HEK293 (cell line): ENCODE measurements around the gene SPEF1.

Experiments used
- CTCF ChIA-PET: fragments of 350-600 bp; formaldehyde crosslinking; extraction: SDS; loops from one replicate; lab custom pipeline; 2021; ENCODE audit warnings: antibody characterized with exemption; lab: Yijun Ruan, JAX
- POLR2A ChIA-PET: fragments of 300-600 bp; formaldehyde crosslinking; extraction: SDS; loops from one replicate; lab custom pipeline; 2020; ENCODE audit warnings: antibody characterized with exemption, inconsistent platforms; lab: Yijun Ruan, JAX
- H3K27ac ChIP-seq: fragments of 200-500 bp; sonication (Bioruptor generic); 2 replicates; pipeline ENCODE4 v1.5.1; 2014; ENCODE audit warnings: low read depth, low read length, control low read depth, inconsistent platforms; ENCODE audit errors: extremely low read depth
- H3K36me3 ChIP-seq, 2 experiments: fragments of 200-500 bp in 1 of 2; sonication (Bioruptor generic) in 1 of 2; 1 replicate in 1 of 2; 2 replicates in 1 of 2; pipeline ENCODE4 v1.5.1; 2014 to 2017; ENCODE audit warnings: inconsistent platforms in 2 of 2, low read length in 2 of 2; ENCODE audit not compliant: control insufficient read depth in 2 of 2, insufficient read depth in 1 of 2
- H3K4me1 ChIP-seq: fragments of 200-500 bp; sonication (Bioruptor generic); 2 replicates; pipeline ENCODE4 v1.5.1; 2014; ENCODE audit warnings: mild to moderate bottlenecking, low read length, inconsistent platforms; ENCODE audit not compliant: control insufficient read depth, insufficient read depth
- H3K4me3 ChIP-seq: 2 replicates; pipeline ENCODE4 v1.5.1; 2011; ENCODE audit warnings: low read depth, mild to moderate bottlenecking, control low read depth, low read length, moderate library complexity
- H3K9me3 ChIP-seq: fragments of 200-500 bp; sonication (Bioruptor generic); 2 replicates; pipeline ENCODE4 v1.5.1; 2014; ENCODE audit warnings: low read depth, low read length, inconsistent platforms; ENCODE audit not compliant: control insufficient read depth, insufficient read depth
- IKZF3 ChIP-seq: fragments of 450-650 bp; IDR thresholded peaks from 2 replicates; pipeline ENCODE4 v1.5.0; 2018; ENCODE audit warnings: missing biosample characterization, mild to moderate bottlenecking, missing genetic modification characterization, moderate library complexity
- OSR2 ChIP-seq: fragments of 450-650 bp; formaldehyde crosslinking; IDR thresholded peaks from 2 replicates; pipeline ENCODE4 v1.5.1; 2016; ENCODE audit warnings: missing biosample characterization, missing genetic modification characterization
- PRDM10 ChIP-seq: fragments of 450-650 bp; formaldehyde crosslinking; IDR thresholded peaks from 2 replicates; pipeline ENCODE4 v1.5.1; 2016; ENCODE audit warnings: missing biosample characterization, missing genetic modification characterization
- REPIN1 ChIP-seq: fragments of 450-650 bp; formaldehyde crosslinking; IDR thresholded peaks from 2 replicates; pipeline ENCODE4 v1.5.1; 2017; ENCODE audit warnings: missing biosample characterization, missing genetic modification characterization, low read depth
- SP2 ChIP-seq: fragments of 450-650 bp; formaldehyde crosslinking; IDR thresholded peaks from 2 replicates; pipeline ENCODE4 v1.5.1; 2016; ENCODE audit warnings: missing biosample characterization, missing genetic modification characterization
- SP3 ChIP-seq: fragments of 450-650 bp; formaldehyde crosslinking; IDR thresholded peaks from 2 replicates; pipeline ENCODE4 v1.5.1; 2016; ENCODE audit warnings: missing biosample characterization, missing genetic modification characterization
- SP7 ChIP-seq: fragments of 450-650 bp; formaldehyde crosslinking; IDR thresholded peaks from 2 replicates; pipeline ENCODE4 v1.5.1; 2016; ENCODE audit warnings: missing biosample characterization, missing genetic modification characterization
- YY2 ChIP-seq: fragments of 450-650 bp; formaldehyde crosslinking; IDR thresholded peaks from 2 replicates; pipeline ENCODE4 v1.5.1; 2016; ENCODE audit warnings: missing biosample characterization, missing genetic modification characterization
- ZBTB10 ChIP-seq: fragments of 450-650 bp; formaldehyde crosslinking; IDR thresholded peaks from 2 replicates; pipeline ENCODE4 v1.5.1; 2016; ENCODE audit warnings: missing biosample characterization, missing genetic modification characterization
- ZFP37 ChIP-seq: fragments of 450-650 bp; formaldehyde crosslinking; IDR thresholded peaks from 2 replicates; pipeline ENCODE4 v1.5.1; 2016; ENCODE audit warnings: missing biosample characterization, missing genetic modification characterization
- ZNF10 ChIP-seq: fragments of 450-650 bp; formaldehyde crosslinking; IDR thresholded peaks from 2 replicates; pipeline ENCODE4 v1.5.1; 2017; ENCODE audit warnings: missing biosample characterization, missing genetic modification characterization
- ZNF148 ChIP-seq: fragments of 450-650 bp; formaldehyde crosslinking; IDR thresholded peaks from 2 replicates; pipeline ENCODE4 v1.5.0; 2017; ENCODE audit warnings: missing biosample characterization, missing genetic modification characterization, borderline replicate concordance
- ZNF280C ChIP-seq: fragments of 450-650 bp; formaldehyde crosslinking; IDR thresholded peaks from 2 replicates; pipeline ENCODE4 v1.5.1; 2016; ENCODE audit warnings: missing biosample characterization, missing genetic modification characterization
- ZNF335 ChIP-seq: fragments of 450-650 bp; formaldehyde crosslinking; conservative IDR thresholded peaks from 2 replicates; pipeline ENCODE4 v1.5.1; 2016; ENCODE audit warnings: missing biosample characterization, missing genetic modification characterization
- ZNF513 ChIP-seq: fragments of 450-650 bp; IDR thresholded peaks from 2 replicates; pipeline ENCODE4 v1.5.1; 2018; ENCODE audit warnings: missing biosample characterization, missing genetic modification characterization
- ZNF549 ChIP-seq: fragments of 450-650 bp; IDR thresholded peaks from 2 replicates; pipeline ENCODE4 v1.5.1; 2018; ENCODE audit warnings: missing biosample characterization, missing genetic modification characterization, mild to moderate bottlenecking, inconsistent platforms, moderate library complexity
- ZNF76 ChIP-seq: fragments of 450-650 bp; formaldehyde crosslinking; IDR thresholded peaks from 2 replicates; pipeline ENCODE4; 2016; ENCODE audit warnings: low read depth, missing biosample characterization, missing genetic modification characterization, borderline replicate concordance
- ZSCAN30 ChIP-seq: fragments of 450-650 bp; IDR thresholded peaks from 2 replicates; pipeline ENCODE4 v1.5.1; 2018; ENCODE audit warnings: missing biosample characterization, mild to moderate bottlenecking, missing genetic modification characterization, moderate library complexity
- ZXDB ChIP-seq: fragments of 450-650 bp; formaldehyde crosslinking; IDR thresholded peaks from 2 replicates; pipeline ENCODE4 v1.5.1; 2016; ENCODE audit warnings: missing biosample characterization, missing genetic modification characterization
- TF ChIP-seq, protein P1 (sequence below): fragments of 450-650 bp; formaldehyde crosslinking; IDR thresholded peaks from 2 replicates; pipeline ENCODE4 v1.5.1; 2016; ENCODE audit warnings: missing biosample characterization, missing genetic modification characterization

The SPEF1 gene

GRCh38 chr20:3781153-3781910 is at the start of gene SPEF1:
Gene SPEF1, minus strand, starts transcription at chr20:3781448. Its CDS starts 161 bp downstream, at chr20:3781287.
- Histone ChIP-seq H3K36me3 (peaks cover 0 to 21% of the 10 kb centered on the region in 2 experiments; a peak in 2 of 3 replicates), H3K4me3 (peak within 1 kb of the TSS; percentile 41), H3K4me1 (peaks cover 13% of the 10 kb centered on the region; the same call in 1 of the 2 replicates), H3K27ac (no peak within 1 kb of the TSS), H3K9me3 (no peaks in the 10 kb centered on the region)
- CTCF ChIA-PET: interaction anchor here (0.6 to 3.1 kb wide), 27 partner anchors 9 to 421 kb away, joined by 3 to 18 read pairs (median 4); partner anchors contain the start of gene ADISSP
- POLR2A ChIA-PET: interaction anchor here (0.8 to 3.3 kb wide), 10 partner anchors 14 to 94 kb away, joined by 3 to 33 read pairs (median 4); partner anchors contain the start of genes ADISSP, AP5S1 and CDC25B
- TF ChIP-seq ZNF148 (tag by site-specific recombination): no peak
- TF ChIP-seq ZFP37 (tag by site-specific recombination): peak; percentile 32; the same call in 1 of the 2 replicates
- no peak for TF ChIP-seq OSR2
- 0 out of 2 replicates have a peak, but pooled peaks have one; percentile 38 for TF ChIP-seq ZXDB (tag by site-specific recombination)
- peak; percentile 87 for TF ChIP-seq ZNF335
- TF ChIP-seq ZNF513 (tag by site-specific recombination): peak; percentile 48; the same call in 1 of the 2 replicates
- TF ChIP-seq ZNF549: no peak
- no peak for TF ChIP-seq REPIN1
- TF ChIP-seq IKZF3 (tag by site-specific recombination): peak; percentile 86
- TF ChIP-seq SP3 (tag by site-specific recombination): peak; percentile 26; the same call in 1 of the 2 replicates
- TF ChIP-seq SP7 (tag by site-specific recombination): peak; percentile 43; the same call in 1 of the 2 replicates
- peak; percentile 63 for TF ChIP-seq ZSCAN30 (tag by site-specific recombination)
- TF ChIP-seq PRDM10 (tag by site-specific recombination): peak; percentile 23; the same call in 1 of the 2 replicates
- TF ChIP-seq ZNF10 (tag by site-specific recombination): no peak
- peak; percentile 95 for TF ChIP-seq YY2
- TF ChIP-seq, protein P1, sequence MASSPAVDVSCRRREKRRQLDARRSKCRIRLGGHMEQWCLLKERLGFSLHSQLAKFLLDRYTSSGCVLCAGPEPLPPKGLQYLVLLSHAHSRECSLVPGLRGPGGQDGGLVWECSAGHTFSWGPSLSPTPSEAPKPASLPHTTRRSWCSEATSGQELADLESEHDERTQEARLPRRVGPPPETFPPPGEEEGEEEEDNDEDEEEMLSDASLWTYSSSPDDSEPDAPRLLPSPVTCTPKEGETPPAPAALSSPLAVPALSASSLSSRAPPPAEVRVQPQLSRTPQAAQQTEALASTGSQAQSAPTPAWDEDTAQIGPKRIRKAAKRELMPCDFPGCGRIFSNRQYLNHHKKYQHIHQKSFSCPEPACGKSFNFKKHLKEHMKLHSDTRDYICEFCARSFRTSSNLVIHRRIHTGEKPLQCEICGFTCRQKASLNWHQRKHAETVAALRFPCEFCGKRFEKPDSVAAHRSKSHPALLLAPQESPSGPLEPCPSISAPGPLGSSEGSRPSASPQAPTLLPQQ (tag by site-specific recombination): peak; percentile 57
- TF ChIP-seq SP2 (tag by site-specific recombination): peak; percentile 47; the same call in 1 of the 2 replicates
- no peak for TF ChIP-seq ZNF280C (tag by site-specific recombination)
- TF ChIP-seq ZNF76 (tag by site-specific recombination): peak; percentile 98
- peak; percentile 81 for TF ChIP-seq ZBTB10 (tag by site-specific recombination)
